Uterus (tissue), 4 donors: Measurements from ENCODE around the gene LENG8. TPM values are rescaled to one million over a fixed set of nuclear protein-coding genes. Genes with fewer than 3 reads are reported as not detected.

Source experiments
- DNase-seq, 2 donors: peaks; one replicate each; pipeline ENCODE4 v3.0.0-alpha.2; 2019 to 2020
- H3K27ac ChIP-seq, 2 donors: fragments of 200-600 bp; sonication (generic); 1 replicate in 1 of 2; 2 replicates in 1 of 2; pipeline ENCODE4 v1.5.1; 2016 to 2018
- H3K27me3 ChIP-seq, 2 donors: fragments of 200-600 bp; sonication (generic); one replicate each; pipeline ENCODE4 v1.5.1; 2018 to 2019; ENCODE audit warnings: control low read depth in 1 of 2
- H3K36me3 ChIP-seq, 2 donors: fragments of 200-600 bp; sonication (generic); one replicate each; pipeline ENCODE4 v1.5.1; 2019; ENCODE audit warnings: control low read depth in 1 of 2
- H3K4me1 ChIP-seq, 2 donors: fragments of 200-600 bp; sonication (generic); one replicate each; pipeline ENCODE4 v1.5.1; 2018 to 2019; ENCODE audit warnings: control low read depth in 1 of 2
- H3K4me3 ChIP-seq, 2 donors: fragments of 200-600 bp; sonication (generic); 1 replicate in 1 of 2; 2 replicates in 1 of 2; pipeline ENCODE4 v1.5.1; 2018 to 2019; ENCODE audit warnings: mild to moderate bottlenecking in 1 of 2
- H3K9me3 ChIP-seq, 2 donors: fragments of 200-600 bp; sonication (generic); one replicate each; pipeline ENCODE4 v1.5.1; 2019; ENCODE audit warnings: control low read depth in 1 of 2
- POLR2A ChIP-seq, 2 donors: fragments of 450-650 bp; IDR thresholded peaks; one replicate each; pipeline ENCODE4 v1.6.1; 2016; ENCODE audit warnings: antibody characterized with exemption in 2 of 2, mild to moderate bottlenecking in 1 of 2, moderate library complexity in 1 of 2
- intact Hi-C: fragments of 100-400 bp; cut with DNase I; formaldehyde crosslinking; loops from one replicate; pipeline ENCODE4 v1.15.1; 2023; ENCODE audit warnings: low total_unique reads
- total RNA-seq, 4 donors: library from RNA; depleted of rRNA in 3 of 4; stranded (reverse); fragments of >200 nt in 3 of 4; gene quantifications; one replicate each; pipeline versions ENCODE4 v1.1.0 to v1.2.4, GENCODE V29; 2014 to 2023
- TF ChIP-seq, protein P1 (sequence below), 4 experiments: fragments of 200-600 bp in 2 of 4; fragments of 450-650 bp in 2 of 4; sonication (generic) in 2 of 4; IDR thresholded peaks; one replicate each; pipeline ENCODE4 v1.5.1; 2016 to 2019; ENCODE audit warnings: antibody characterized with exemption in 4 of 4, mild to moderate bottlenecking in 2 of 4, moderate library complexity in 1 of 4
- donor health status: DM: yes; HTN: yes; CAD: no.

The LENG8 gene
- total RNA-seq, 4 donors from 2014 or later: 58.1 to 275 (median 91.4) TPM

DNA sequence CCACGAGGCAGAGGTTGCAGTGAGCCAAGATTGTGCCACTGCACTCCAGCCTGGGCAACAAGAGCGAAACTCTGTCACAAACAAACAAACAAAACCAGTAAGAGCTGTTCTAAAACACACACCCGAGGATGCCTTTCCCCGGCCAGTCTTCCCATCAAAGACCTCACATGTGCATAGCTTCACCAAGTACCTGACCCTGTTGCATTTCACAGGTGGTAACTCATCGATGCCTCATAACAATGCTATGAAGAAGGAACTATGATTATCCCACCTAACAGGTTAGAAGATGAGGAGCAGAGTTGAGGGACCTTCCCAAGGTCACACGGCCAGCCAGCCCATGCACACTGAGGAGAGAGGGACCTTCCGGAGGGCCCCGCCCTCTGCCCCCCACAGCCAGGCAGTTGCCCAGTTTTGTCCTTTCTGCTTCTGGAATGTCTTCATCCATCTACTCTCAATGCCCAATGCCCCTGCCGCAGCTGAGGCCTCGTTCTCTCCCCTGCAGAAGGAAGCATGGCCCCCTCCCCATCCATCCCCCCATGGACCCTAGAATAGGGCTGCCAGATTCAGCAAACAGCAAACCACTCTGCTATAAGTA, 16.8 kb upstream of the LENG8 start:
- Histone ChIP-seq H3K27ac (no peak overlapping the region), H3K4me1 (peaks cover 0 to 8% of the 10 kb centered on the region in 2 donors), H3K27me3 (peaks cover 7 to 32% of the 10 kb centered on the region in 2 donors), H3K4me3 (no peak overlapping the region), H3K9me3 (no peaks in the 10 kb centered on the region), H3K36me3 (no peaks in the 10 kb centered on the region)
- no peak for TF ChIP-seq POLR2A (IDR thresholded peaks at IDR 0.05)
- TF ChIP-seq, protein P1, sequence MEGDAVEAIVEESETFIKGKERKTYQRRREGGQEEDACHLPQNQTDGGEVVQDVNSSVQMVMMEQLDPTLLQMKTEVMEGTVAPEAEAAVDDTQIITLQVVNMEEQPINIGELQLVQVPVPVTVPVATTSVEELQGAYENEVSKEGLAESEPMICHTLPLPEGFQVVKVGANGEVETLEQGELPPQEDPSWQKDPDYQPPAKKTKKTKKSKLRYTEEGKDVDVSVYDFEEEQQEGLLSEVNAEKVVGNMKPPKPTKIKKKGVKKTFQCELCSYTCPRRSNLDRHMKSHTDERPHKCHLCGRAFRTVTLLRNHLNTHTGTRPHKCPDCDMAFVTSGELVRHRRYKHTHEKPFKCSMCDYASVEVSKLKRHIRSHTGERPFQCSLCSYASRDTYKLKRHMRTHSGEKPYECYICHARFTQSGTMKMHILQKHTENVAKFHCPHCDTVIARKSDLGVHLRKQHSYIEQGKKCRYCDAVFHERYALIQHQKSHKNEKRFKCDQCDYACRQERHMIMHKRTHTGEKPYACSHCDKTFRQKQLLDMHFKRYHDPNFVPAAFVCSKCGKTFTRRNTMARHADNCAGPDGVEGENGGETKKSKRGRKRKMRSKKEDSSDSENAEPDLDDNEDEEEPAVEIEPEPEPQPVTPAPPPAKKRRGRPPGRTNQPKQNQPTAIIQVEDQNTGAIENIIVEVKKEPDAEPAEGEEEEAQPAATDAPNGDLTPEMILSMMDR (IDR thresholded peaks at IDR 0.05): no peak
- no peak for DNase-seq
- intact Hi-C loops: no loop called here

DNA sequence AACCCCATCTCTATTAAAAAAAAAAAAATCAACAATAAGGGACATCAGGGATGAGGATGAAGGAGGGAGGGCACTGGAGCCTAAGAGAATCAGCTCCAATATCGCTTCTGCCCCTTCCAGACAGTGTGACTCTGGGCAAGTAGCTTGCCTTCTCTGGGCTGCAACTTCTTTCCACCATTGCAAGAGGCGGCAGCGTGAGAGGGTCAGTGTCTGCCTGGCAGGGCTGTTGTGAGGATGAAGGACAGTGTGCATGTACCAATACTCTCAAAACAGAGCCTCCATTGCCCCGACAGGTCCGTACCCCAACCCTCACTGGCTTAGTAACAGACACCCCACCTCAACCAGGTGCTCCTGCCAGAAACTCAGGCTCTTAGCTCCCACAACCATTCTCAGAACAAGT, 15.3 kb upstream of the LENG8 start:
- TF ChIP-seq POLR2A (IDR thresholded peaks at IDR 0.05): no peak
- TF ChIP-seq, protein P1 (IDR thresholded peaks at IDR 0.05): no peak
- intact Hi-C loops: no loop called here
- peaks cover 0 to 8% of the 10 kb centered on the region in 2 donors for H3K4me1 ChIP-seq

DNA sequence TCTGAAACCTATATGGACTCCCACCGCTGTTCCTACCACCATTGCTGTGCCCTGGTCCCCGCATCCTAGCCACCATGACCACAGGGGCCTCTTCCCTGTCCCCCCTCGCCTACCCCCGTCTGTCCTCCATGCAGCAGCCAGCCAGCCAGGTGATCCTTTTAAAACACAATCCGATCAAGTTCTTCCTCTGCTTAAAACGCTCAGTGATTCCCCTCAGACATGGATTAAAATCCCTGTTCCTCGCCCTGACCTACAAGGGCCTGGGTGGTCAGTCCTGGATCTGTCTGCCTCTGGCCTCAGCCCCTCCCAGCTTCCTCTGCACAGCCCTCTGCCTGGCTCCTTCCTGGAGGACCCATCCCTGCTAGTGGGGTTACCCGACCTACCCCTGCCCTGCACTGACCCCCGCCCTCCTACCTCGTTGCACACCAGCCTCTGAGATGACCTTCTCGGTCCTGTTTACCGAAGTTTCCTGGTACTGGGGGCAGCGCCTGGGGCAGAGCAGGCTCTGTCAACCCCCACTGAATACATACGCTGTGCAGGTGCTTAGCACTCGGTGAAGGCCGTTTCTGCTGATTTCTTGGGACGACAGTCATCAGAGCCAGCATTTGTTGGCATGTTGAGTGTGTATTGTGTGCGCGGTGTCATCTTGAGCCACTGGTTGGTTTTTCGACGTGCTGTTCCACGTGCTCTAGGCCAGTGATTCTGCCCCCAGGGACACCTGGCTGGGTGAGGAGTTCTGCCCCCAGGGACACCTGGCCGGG, 14.7 kb upstream of the LENG8 start:
- TF ChIP-seq POLR2A (IDR thresholded peaks at IDR 0.05): no peak
- TF ChIP-seq, protein P1 (IDR thresholded peaks at IDR 0.05): no peak
- H3K36me3 ChIP-seq: no peaks in the 10 kb centered on the region
- no peak for DNase-seq
- no peaks in the 10 kb centered on the region for H3K9me3 ChIP-seq
- H3K4me1 ChIP-seq: peaks cover 0 to 8% of the 10 kb centered on the region in 2 donors
- peaks cover 0 to 24% of the 10 kb centered on the region in 2 donors for H3K27me3 ChIP-seq
- no peak overlapping the region for H3K27ac ChIP-seq
- H3K4me3 ChIP-seq: no peak overlapping the region
- intact Hi-C loops: no loop called here

More for the DNA sequence above, 15.3 kb upstream of the LENG8 start:
- H3K4me3 ChIP-seq: no peak overlapping the region
- no peaks in the 10 kb centered on the region for H3K36me3 ChIP-seq
- DNase-seq: no peak
- H3K9me3 ChIP-seq: no peaks in the 10 kb centered on the region
- no peak overlapping the region for H3K27ac ChIP-seq
- peaks cover 6 to 30% of the 10 kb centered on the region in 2 donors for H3K27me3 ChIP-seq

DNA sequence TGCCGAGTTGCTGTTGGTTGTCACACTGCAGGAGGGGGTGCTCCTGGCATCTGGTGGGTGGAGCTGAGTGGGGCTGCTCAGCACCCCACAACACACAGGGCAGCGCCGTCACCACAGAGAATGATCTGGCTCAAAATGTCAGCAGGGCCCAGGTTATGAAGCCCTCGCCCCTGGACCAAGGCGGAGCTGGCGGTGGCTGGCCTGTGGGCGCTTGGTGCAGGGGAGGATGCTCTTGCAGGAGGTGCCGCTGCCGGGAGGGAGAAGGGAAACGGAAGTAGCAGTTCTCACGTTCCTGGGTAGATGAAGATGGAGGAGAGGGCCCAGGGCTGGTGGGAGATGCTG, 14.2 kb upstream of the LENG8 start:
- H3K4me1 ChIP-seq: peaks cover 0 to 8% of the 10 kb centered on the region in 2 donors
- H3K27ac ChIP-seq: no peak overlapping the region
- no peak for DNase-seq
- no peaks in the 10 kb centered on the region for H3K9me3 ChIP-seq
- intact Hi-C loops: no loop called here
- H3K27me3 ChIP-seq: peaks cover 0 to 18% of the 10 kb centered on the region in 2 donors
- no peak overlapping the region for H3K4me3 ChIP-seq
- TF ChIP-seq, protein P1 (IDR thresholded peaks at IDR 0.05): no peak
- no peak for TF ChIP-seq POLR2A (IDR thresholded peaks at IDR 0.05)
- H3K36me3 ChIP-seq: no peaks in the 10 kb centered on the region

DNA sequence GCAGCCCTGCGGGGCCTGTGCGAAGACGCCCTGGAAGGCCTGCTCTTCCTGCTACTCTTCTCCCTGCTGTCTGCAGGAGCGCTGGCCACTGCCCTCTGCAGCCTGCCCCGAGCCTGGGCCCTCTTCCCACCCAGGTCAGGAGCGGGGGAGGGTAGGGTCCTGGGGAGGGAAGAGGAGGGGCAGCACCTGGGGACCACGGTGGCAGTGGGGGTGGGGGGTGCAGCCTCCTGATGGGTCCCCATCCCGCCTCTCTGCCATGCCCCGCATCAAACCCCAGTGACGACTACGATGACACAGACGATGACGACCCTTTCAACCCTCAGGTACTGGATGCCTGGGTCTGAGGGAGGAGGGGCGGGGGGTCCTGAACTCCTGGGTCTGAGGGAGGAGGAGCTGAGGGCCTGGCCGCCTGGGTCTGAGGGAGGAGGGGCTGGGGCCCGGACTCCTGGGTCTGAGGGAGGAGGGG, 13.4 kb upstream of the LENG8 start:
- intact Hi-C loops: no loop called here
- DNase-seq: no peak
- Histone ChIP-seq H3K36me3 (no peaks in the 10 kb centered on the region), H3K4me1 (peaks cover 0 to 4% of the 10 kb centered on the region in 2 donors), H3K27ac (peak overlapping the region in 1 of 2 donors; percentile 5), H3K9me3 (no peaks in the 10 kb centered on the region), H3K4me3 (no peak overlapping the region), H3K27me3 (peaks cover 0 to 12% of the 10 kb centered on the region in 2 donors)
- no peak for TF ChIP-seq POLR2A (IDR thresholded peaks at IDR 0.05)
- TF ChIP-seq, protein P1 (IDR thresholded peaks at IDR 0.05): no peak
